Motor neuron (in vitro differentiated cells): ENCODE results near the gene FBXO9. TPM values are rescaled to one million over a fixed set of nuclear protein-coding genes. Genes with fewer than 3 reads are reported as not detected.
A peak's percentile ranks its signal among the peaks of the same experiment; 100 is the strongest.

ENCODE experiments used
- ATAC-seq, 8 experiments: fragments of 200-7000 bp; cut with Tn5 transposase; replicated peaks in 6 of 8; 2 replicates each; pipeline ENCODE4 v1.8.0; 2021; ENCODE audit warnings: mild to moderate bottlenecking in 8 of 8, moderate library complexity in 8 of 8
- H3K27ac ChIP-seq, 2 donors: fragments of 250-450 bp; sonication (Bioruptor Pico); 2 replicates each; pipeline ENCODE4 v1.9.0; 2021; ENCODE audit warnings: antibody characterized with exemption in 2 of 2, mild to moderate bottlenecking in 2 of 2, moderate library complexity in 1 of 2
- H3K4me1 ChIP-seq, 2 donors: fragments of 250-450 bp; sonication (Bioruptor Pico); replicated peaks in 1 of 2; 2 replicates each; pipeline ENCODE4 v1.6.1; 2021; ENCODE audit warnings: antibody characterized with exemption in 2 of 2, mild to moderate bottlenecking in 2 of 2, moderate library complexity in 1 of 2
- H3K4me3 ChIP-seq, 5 donors: fragments of 250-450 bp; sonication (Bioruptor Pico); 2 replicates each; pipeline ENCODE4 v1.9.0; 2021; ENCODE audit warnings: antibody characterized with exemption in 5 of 5, mild to moderate bottlenecking in 5 of 5, moderate library complexity in 4 of 5
- WGBS, 10 experiments: fragments of 450-650 bp; shearing (Covaris generic); methylation state at CpG; one replicate each; pipeline ENCODE4 v1.0.0; 2022; 5-methylcytosine and 5-hydroxymethylcytosine counted together
- in situ Hi-C, 9 experiments: fragments of 400-800 bp; cut with MboI; loops; one replicate each; pipeline ENCODE4 v1.15.0; 2021; ENCODE audit warnings: low sequenced_read_pairs in 9 of 9, low pct_unique_long_range_greater_than_20kb in 2 of 9; ENCODE audit not compliant: unreplicated experiment in 9 of 9
- total RNA-seq, 8 experiments: library from RNA; unstranded; fragments of 300-600 nt; gene quantifications; 2 replicates each; pipeline versions ENCODE4 v1.2.3 to v1.2.4, GENCODE V29; 2022

FBXO9 gene
- total RNA-seq, 8 experiments from 2014 or later, result 17.5 to 62.5 (median 27.8) TPM

GRCh38 chr6:53112404-53112803 is 47.2 kb downstream of the FBXO9 start:
- Histone ChIP-seq H3K27ac (no peak overlapping the region), H3K4me1 (no peaks in the 10 kb centered on the region), H3K4me3 (no peak overlapping the region)
- ATAC-seq, result no peak
- in situ Hi-C loops, result no loop called here

GRCh38 chr6:53112871-53113270 is 47.7 kb downstream of the FBXO9 start:
- H3K4me3 ChIP-seq, result no peak overlapping the region
- no peaks in the 10 kb centered on the region for H3K4me1 ChIP-seq
- no peak overlapping the region for H3K27ac ChIP-seq
- ATAC-seq, result no peak
- in situ Hi-C loops, result no loop called here
- WGBS, 10 experiments, result 33% methylated on average over 1 of the region's 1 CpG; no CpG with 5 or more reads in 9 of the 10 experiments

- ATAC-seq, result no peak
- no peaks in the 10 kb centered on the region for H3K4me1 ChIP-seq
- in situ Hi-C loops, result no loop called here
- H3K27ac ChIP-seq, result no peak overlapping the region
- WGBS, 10 experiments, result 24 to 100% (median 77%) methylated on average over 1 to 4 of the region's 4 CpGs; no CpG with 5 or more reads in 3 of the 10 experiments
- H3K4me3 ChIP-seq, result no peak overlapping the region
These were observed 48.5 kb downstream of the FBXO9 start for GRCh38 chr6:53113742-53114141.

- in situ Hi-C loops, result no loop called here
- no peak overlapping the region for H3K27ac ChIP-seq
- WGBS, 10 experiments, result 78 to 100% (median 100%) methylated on average over 1 of the region's 1 CpG
- no peaks in the 10 kb centered on the region for H3K4me1 ChIP-seq
- no peak overlapping the region for H3K4me3 ChIP-seq
- ATAC-seq, result no peak
These were observed 49.9 kb downstream of the FBXO9 start for GRCh38 chr6:53115113-53115512.

GRCh38 chr6:53115741-53116140 is 50.5 kb downstream of the FBXO9 start:
- no peak for ATAC-seq
- in situ Hi-C loops, result no loop called here
- 33 to 100% (median 100%) methylated on average over 1 to 2 of the region's 2 CpGs; no CpG with 5 or more reads in 4 of the 10 experiments for WGBS, 10 experiments

GRCh38 chr6:53119349-53119748 is 54.1 kb downstream of the FBXO9 start:
- no peak overlapping the region for H3K27ac ChIP-seq
- 13 to 100% (median 90%) methylated on average over 1 of the region's 1 CpG; no CpG with 5 or more reads in 2 of the 10 experiments for WGBS, 10 experiments
- no peak overlapping the region for H3K4me3 ChIP-seq
- H3K4me1 ChIP-seq, result no peaks in the 10 kb centered on the region
- in situ Hi-C loops, result no loop called here
- ATAC-seq, result peak in 1 of 8 experiments; percentile 20

More at GRCh38 chr6:53115741-53116140, 50.5 kb downstream of the FBXO9 start:
- Histone ChIP-seq H3K4me3 (no peak overlapping the region), H3K27ac (no peak overlapping the region), H3K4me1 (no peaks in the 10 kb centered on the region)

- 0 to 92% (median 25%) methylated on average over 1 to 4 of the region's 4 CpGs; no CpG with 5 or more reads in 3 of the 10 experiments for WGBS, 10 experiments
- peak; percentile 52 to 99 (median 77) for ATAC-seq
- no peak overlapping the region for H3K4me3 ChIP-seq
- H3K27ac ChIP-seq, result no peak overlapping the region
- H3K4me1 ChIP-seq, result no peaks in the 10 kb centered on the region
- in situ Hi-C loops, result no loop called here
These were observed 54.7 kb downstream of the FBXO9 start for GRCh38 chr6:53119772-53120409.

GRCh38 chr6:53124131-53124800 is 59.1 kb downstream of the FBXO9 start:
- WGBS, 10 experiments, result 87 to 100% (median 90%) methylated on average over 3 to 9 of the region's 10 CpGs; no CpG with 5 or more reads in 4 of the 10 experiments
- in situ Hi-C loops, result no loop called here
- no peak overlapping the region for H3K27ac ChIP-seq
- no peak for ATAC-seq
- no peak overlapping the region for H3K4me3 ChIP-seq
- H3K4me1 ChIP-seq, result no peaks in the 10 kb centered on the region

- no peak for ATAC-seq
- H3K4me1 ChIP-seq, result no peaks in the 10 kb centered on the region
- H3K27ac ChIP-seq, result no peak overlapping the region
- 35 to 100% (median 86%) methylated on average over 1 to 4 of the region's 4 CpGs; no CpG with 5 or more reads in 2 of the 10 experiments for WGBS, 10 experiments
- in situ Hi-C loops, result no loop called here
- H3K4me3 ChIP-seq, result no peak overlapping the region
These were observed 60.1 kb downstream of the FBXO9 start for GRCh38 chr6:53125276-53125675.

- Histone ChIP-seq H3K4me1 (no peaks in the 10 kb centered on the region), H3K4me3 (no peak overlapping the region), H3K27ac (no peak overlapping the region)
- in situ Hi-C loops, result no loop called here
- 40 to 95% (median 73%) methylated on average over 1 to 5 of the region's 5 CpGs; no CpG with 5 or more reads in 2 of the 10 experiments for WGBS, 10 experiments
- ATAC-seq, result no peak
These were observed 63.6 kb downstream of the FBXO9 start for GRCh38 chr6:53128842-53129241.

GRCh38 chr6:53130569-53131290 is 65.5 kb downstream of the FBXO9 start:
- peak in 3 of 8 experiments; percentile 53 to 92 (median 81) for ATAC-seq
- Histone ChIP-seq H3K4me1 (no peaks in the 10 kb centered on the region), H3K4me3 (no peak overlapping the region), H3K27ac (no peak overlapping the region)
- in situ Hi-C loops, result no loop called here
- WGBS, 10 experiments, result 8 to 100% (median 78%) methylated on average over 1 to 5 of the region's 6 CpGs; no CpG with 5 or more reads in 1 of the 10 experiments

- no peak for ATAC-seq
- in situ Hi-C loops, result no loop called here
These were observed 68.8 kb downstream of the FBXO9 start for GRCh38 chr6:53133961-53134360.

GRCh38 chr6:53134601-53135235 is 69.5 kb downstream of the FBXO9 start:
- 42 to 92% (median 76%) methylated on average over 2 to 8 of the region's 8 CpGs; no CpG with 5 or more reads in 2 of the 10 experiments for WGBS, 10 experiments
- ATAC-seq, result no peak
- Histone ChIP-seq H3K27ac (no peak overlapping the region), H3K4me1 (no peaks in the 10 kb centered on the region), H3K4me3 (no peak overlapping the region)
- in situ Hi-C loops, result no loop called here

More at GRCh38 chr6:53133961-53134360, 68.8 kb downstream of the FBXO9 start:
- 85 to 100% (median 90%) methylated on average over 2 to 8 of the region's 16 CpGs; no CpG with 5 or more reads in 7 of the 10 experiments for WGBS, 10 experiments
- no peaks in the 10 kb centered on the region for H3K4me1 ChIP-seq
- no peak overlapping the region for H3K4me3 ChIP-seq
- H3K27ac ChIP-seq, result no peak overlapping the region
